Activated T-helper 17 cell treated with anti-CD3 and anti-CD28 coated beads, Interleukin-2, amount 50 U/mL, for 72 hours (primary cell): ENCODE measurements around the gene REST. TPM values are rescaled to one million over a fixed set of nuclear protein-coding genes. Genes with fewer than 3 reads are reported as not detected.
"Not testable (repeated sequence)": the region's sequence is repeated elsewhere in the genome, so short reads cannot be mapped to it uniquely, and the experiment has no call there.

Experiments
- ATAC-seq: fragments of 150-1000 bp; cut with Tn5 transposase; replicated peaks from 2 replicates; pipeline ENCODE4 v1.10.0; 2021; ENCODE audit warnings: mild to moderate bottlenecking, moderate library complexity
- H3K27ac Mint-ChIP-seq: one replicate; pipeline ENCODE4 v1.8.0; 2022; ENCODE audit warnings: mixed read lengths
- H3K27me3 Mint-ChIP-seq: one replicate; pipeline ENCODE4 v1.8.0; 2022; ENCODE audit warnings: mixed read lengths
- H3K36me3 Mint-ChIP-seq: one replicate; pipeline ENCODE4 v1.8.0; 2022; ENCODE audit warnings: low read depth, mild to moderate bottlenecking, mixed read lengths
- H3K4me1 Mint-ChIP-seq: one replicate; pipeline ENCODE4 v1.8.0; 2022; ENCODE audit warnings: mixed read lengths
- H3K4me3 Mint-ChIP-seq: one replicate; pipeline ENCODE4 v1.8.0; 2022; ENCODE audit warnings: mild to moderate bottlenecking, mixed read lengths
- H3K9me3 Mint-ChIP-seq: one replicate; pipeline ENCODE4 v1.8.0; 2022; ENCODE audit warnings: mixed read lengths
- total RNA-seq, 2 donors: library from RNA; stranded (reverse); gene quantifications; one replicate each; pipeline ENCODE4 v1.2.3, GENCODE V29; 2022

REST gene
- total RNA-seq, 2 donors from 2014 or later: 39.5 to 51.8 TPM

DNA sequence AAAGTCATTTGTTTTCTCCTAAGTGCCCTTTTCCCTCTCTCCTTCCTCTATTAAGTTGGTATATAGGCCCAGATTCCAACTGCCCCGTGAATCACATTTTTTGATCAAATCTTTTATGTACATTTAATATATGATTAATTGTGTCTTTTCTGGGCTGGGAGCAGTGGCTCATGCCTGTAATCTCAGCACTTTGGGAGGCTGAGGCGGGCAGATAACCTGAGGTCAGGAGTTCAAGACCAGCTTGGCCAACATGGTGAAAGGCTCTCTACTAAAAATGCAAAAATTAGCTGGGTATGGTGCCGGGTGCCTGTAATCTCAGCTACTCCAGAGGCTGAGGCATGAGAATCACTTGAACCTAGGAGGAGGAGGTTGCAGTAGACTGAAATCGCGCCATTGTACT, 7.5 kb upstream of the REST start:
- ATAC-seq, H3K4me1 Mint-ChIP-seq, H3K27me3 Mint-ChIP-seq, H3K9me3 Mint-ChIP-seq, H3K4me3 Mint-ChIP-seq, H3K36me3 Mint-ChIP-seq, H3K27ac Mint-ChIP-seq: not testable (repeated sequence)

DNA sequence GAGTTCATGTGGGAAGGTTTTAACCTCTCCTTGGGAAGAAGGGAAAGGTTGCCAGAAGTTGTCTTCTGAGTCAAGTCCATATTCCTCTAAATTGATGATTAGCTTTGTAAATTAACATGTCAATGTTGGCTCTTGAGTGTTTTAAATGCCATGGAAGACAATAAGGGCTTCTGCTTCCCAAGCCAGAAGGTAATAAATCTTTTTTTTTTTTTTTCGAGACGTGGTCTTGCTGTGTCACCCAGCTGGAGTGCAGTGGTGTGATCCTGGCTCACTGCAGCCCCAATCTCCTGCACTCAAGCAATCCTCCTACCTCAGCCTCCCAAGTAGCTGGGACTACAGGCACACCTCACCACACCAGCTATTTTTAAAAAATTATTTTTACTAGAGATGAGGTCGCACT, 5.0 kb upstream of the REST start:
- Mint-ChIP-seq H3K4me3 (no peak overlapping the region), H3K9me3 (no peaks in the 10 kb centered on the region), H3K27me3 (no peaks in the 10 kb centered on the region), H3K27ac (no peak overlapping the region), H3K4me1 (peaks cover 7% of the 10 kb centered on the region), H3K36me3 (peaks cover 5% of the 10 kb centered on the region)
- no peak for ATAC-seq

DNA sequence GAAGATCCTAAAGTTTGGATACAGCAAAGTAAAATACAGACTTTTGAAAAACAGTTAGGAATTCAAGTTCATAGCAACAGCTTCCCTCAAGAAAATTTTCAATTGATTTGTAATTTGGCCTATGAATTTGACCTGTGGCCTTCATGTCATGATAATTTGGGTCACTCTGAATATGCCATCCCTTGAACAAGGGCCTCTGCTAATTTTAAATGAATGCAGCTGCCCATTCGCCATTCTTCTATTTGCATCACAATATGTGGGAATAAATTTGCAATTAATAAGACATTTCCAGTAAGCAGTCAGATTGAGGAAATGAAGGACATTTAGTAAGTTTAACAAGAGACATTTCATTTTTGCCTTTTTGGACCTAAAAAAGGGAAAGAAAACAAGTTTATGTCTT, 1.9 kb upstream of the REST start:
- Mint-ChIP-seq H3K4me3 (no peak overlapping the region), H3K36me3 (peaks cover 19% of the 10 kb centered on the region), H3K27me3 (no peaks in the 10 kb centered on the region), H3K4me1 (peaks cover 12% of the 10 kb centered on the region), H3K27ac (no peak overlapping the region), H3K9me3 (no peaks in the 10 kb centered on the region)
- no peak for ATAC-seq

DNA sequence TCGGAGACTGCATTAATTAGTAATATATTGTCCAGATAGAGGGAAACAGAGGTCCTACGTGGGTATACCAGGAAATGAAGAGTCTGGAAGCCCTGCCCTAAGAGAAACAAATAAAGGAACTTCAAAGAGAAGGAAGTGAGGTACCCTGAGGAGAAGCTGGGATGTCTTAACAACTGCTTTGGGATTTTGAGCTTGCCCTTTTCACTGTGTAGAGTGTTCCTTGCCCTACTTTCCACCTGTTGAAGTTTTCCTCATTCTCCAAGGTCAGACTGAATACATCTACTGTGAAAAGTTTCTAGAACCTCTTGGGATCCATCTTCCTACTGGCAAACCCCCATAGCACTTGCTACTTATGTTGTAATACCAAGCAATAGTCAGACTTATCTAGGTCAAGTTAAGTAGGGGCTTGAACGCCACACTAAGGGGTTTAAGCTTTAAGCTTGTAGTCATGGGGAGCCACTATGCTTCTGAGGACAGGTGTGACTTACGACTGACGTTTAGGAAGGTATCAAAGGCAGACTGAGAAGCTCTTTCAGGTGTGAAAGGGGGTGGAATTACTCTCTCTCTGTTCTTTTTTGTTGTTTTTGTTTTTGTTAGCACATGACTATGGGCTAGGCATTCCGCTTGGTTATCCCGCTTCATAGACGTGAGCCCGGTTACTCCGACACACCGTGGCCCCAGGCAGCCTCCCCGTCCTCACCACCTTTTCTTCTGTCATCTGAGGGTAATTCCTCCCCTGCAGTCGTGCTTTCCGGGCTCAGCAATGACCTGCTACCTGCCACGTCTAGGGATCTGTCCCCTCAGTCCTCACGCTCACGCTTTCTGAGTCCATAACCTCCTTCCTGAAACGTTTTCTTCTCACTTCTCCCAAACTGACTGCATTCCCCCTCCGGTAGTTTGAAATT, 959 bp upstream of the REST start:
- Mint-ChIP-seq H3K27ac (peak overlapping the region; percentile 86), H3K9me3 (no peaks in the 10 kb centered on the region), H3K27me3 (no peaks in the 10 kb centered on the region), H3K36me3 (peaks cover 28% of the 10 kb centered on the region), H3K4me1 (peaks cover 20% of the 10 kb centered on the region), H3K4me3 (peak overlapping the region; percentile 88)
- no peak for ATAC-seq

DNA sequence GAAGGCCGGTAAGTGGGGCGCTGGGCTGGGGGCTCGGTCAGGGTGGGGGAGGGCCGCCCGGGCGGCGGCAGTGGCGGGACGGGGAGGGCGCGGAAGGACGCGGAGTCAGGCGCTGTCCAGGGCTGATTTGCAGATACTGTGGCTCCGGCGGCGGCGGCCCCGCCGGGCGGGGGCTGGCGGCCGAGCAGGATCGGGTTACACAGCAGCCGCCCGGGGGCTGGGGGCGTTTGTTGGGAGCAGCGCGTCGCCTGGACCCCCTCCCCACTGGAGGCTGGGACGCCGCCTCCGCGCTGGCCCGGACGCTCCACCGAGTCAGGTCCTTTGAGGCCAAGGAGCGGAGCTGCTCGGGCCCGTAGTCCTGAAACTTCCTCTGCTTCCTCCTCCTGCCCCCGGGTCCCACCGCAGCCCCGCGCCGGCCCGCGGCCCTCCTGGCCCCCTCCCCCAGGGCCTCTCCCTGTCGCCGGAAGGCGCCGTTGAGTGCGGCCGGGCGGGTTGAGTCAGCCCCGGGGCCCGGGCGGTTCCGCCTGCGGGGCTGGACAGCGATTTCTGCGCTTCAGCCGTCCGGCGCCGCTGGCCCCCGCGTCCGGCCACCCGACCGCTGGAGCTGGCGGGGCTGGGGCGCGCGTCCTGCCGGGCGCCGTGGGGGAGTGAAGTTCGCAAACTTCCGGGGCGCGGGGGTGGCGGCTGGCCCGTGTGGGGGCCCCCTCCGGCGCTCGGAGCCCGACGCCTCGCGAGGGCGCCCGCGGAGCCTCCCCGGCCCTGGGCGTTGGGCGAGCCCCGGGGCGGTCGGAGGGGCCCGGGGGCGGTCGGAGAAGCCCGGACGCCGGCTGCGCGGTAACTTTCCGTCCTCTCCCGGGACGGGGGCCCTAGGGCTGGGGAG, 746 bp downstream of the REST start:
- Mint-ChIP-seq H3K27me3 (no peaks in the 10 kb centered on the region), H3K9me3 (no peaks in the 10 kb centered on the region), H3K36me3 (peaks cover 41% of the 10 kb centered on the region), H3K27ac (peak overlapping the region; percentile 94), H3K4me3 (peak overlapping the region; percentile 98), H3K4me1 (peaks cover 23% of the 10 kb centered on the region)
- peak; percentile 67 for ATAC-seq

DNA sequence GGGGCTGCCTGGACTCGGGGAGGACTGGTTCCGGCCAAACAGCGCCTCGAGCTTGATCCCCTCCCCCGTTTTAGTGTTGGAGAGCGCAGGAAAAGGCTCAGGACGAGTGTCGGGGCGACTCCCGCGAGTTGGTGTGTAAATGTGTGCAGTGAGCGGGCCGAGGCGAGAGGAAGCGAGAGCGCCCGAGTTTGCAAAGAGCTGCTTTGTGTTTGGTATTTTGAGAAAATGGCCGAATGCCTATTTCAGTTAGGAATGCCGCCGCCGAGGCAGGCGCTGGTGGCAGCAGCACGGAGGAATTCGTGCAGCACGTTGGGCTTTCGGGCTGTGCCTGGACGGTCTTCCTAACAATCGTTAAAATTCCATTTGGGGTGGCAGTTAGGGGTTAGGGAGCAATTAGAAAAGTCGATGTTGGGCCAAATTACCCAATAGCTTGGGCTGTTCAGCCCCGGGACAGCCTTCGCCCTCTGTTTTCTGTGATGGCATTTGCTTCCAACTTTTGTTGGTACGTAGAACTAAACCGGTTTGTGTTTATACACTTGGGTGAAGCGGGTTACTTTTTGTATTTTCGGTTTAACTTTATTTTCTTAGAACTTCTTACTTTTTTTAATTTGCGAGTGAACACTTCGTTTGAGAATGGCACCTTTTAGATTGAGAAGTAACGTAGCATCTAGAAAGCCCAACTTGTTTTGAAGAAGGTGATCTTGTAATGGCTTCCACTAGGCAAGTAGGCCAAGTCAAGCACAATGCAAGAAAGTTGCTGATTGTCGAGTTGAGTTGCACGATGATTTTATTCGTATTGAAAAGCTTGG, 1.6 kb downstream of the REST start:
- H3K27me3 Mint-ChIP-seq: no peaks in the 10 kb centered on the region
- peaks cover 46% of the 10 kb centered on the region for H3K36me3 Mint-ChIP-seq
- H3K4me3 Mint-ChIP-seq: peak overlapping the region; percentile 98
- H3K27ac Mint-ChIP-seq: peak overlapping the region; percentile 94
- peaks cover 25% of the 10 kb centered on the region for H3K4me1 Mint-ChIP-seq
- peak; percentile 36 for ATAC-seq
- no peaks in the 10 kb centered on the region for H3K9me3 Mint-ChIP-seq

DNA sequence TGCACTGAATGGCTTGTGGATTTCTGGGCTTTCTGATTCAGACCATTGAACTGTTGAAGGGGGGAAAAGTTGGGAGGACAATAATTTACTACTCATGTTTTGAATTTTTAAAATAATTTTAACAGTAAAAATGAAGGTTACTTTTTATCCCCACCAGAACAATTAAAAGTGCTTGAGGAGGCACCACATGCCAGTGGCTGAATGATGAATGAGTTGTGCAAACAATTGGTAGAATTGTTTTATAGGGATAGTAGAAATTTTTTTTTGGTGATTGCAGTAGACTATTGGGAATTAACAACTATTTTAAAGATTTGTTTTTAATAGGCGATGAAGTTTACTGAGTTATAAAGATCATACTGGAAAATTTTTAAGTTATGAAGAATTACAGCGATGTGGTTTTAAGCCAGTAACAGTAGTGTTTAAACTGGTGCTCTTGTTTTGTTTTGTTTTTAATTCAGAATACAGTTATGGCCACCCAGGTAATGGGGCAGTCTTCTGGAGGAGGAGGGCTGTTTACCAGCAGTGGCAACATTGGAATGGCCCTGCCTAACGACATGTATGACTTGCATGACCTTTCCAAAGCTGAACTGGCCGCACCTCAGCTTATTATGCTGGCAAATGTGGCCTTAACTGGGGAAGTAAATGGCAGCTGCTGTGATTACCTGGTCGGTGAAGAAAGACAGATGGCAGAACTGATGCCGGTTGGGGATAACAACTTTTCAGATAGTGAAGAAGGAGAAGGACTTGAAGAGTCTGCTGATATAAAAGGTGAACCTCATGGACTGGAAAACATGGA, 2.7 kb downstream of the REST start:
- H3K4me1 Mint-ChIP-seq: peaks cover 25% of the 10 kb centered on the region
- H3K4me3 Mint-ChIP-seq: peak overlapping the region; percentile 98
- no peak for ATAC-seq
- peaks cover 57% of the 10 kb centered on the region for H3K36me3 Mint-ChIP-seq
- no peaks in the 10 kb centered on the region for H3K27me3 Mint-ChIP-seq
- peak overlapping the region; percentile 94 for H3K27ac Mint-ChIP-seq
- H3K9me3 Mint-ChIP-seq: no peaks in the 10 kb centered on the region

DNA sequence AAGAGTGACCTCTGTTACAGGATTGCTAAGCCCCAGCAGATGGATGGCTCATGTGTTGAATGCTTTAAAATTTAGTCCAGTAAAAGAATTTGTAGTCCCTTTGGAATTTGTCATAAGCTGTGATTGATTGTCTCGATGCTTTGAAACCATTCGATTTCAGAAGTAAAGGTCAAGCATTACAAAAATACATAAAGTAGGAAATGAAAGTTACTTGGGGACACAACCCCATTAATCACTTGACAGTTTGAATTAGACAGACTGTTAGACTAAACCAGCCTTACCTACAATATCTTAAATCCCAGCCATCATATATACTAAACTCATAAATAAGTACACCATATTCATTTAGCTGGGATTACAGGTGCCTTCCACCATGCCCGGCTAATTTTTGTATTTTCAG, 6.6 kb downstream of the REST start:
- H3K36me3 Mint-ChIP-seq: peaks cover 76% of the 10 kb centered on the region
- no peak for ATAC-seq
- H3K4me1 Mint-ChIP-seq: peaks cover 28% of the 10 kb centered on the region
- H3K9me3 Mint-ChIP-seq: no peaks in the 10 kb centered on the region
- H3K4me3 Mint-ChIP-seq: peak overlapping the region; percentile 26
- no peaks in the 10 kb centered on the region for H3K27me3 Mint-ChIP-seq
- H3K27ac Mint-ChIP-seq: no peak overlapping the region

DNA sequence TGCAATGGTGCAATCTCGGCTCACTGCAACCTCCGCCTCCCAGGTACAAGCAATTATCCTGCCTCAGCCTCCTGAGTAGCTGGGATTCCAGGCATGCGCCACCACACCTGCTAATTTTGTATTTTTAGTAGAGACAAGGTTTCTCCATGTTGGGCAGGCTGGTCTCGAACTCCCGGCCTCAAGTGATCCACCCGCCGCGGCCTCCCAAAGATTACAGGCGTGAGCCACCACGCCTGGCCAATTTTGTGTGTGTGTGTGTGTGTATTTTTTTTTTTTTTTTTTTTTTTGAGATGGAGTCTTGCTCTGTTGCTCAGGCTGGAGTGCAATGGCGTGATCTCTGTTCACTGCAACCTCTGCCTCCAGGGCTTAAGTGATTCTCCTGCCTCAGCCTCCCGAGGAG, 7.3 kb downstream of the REST start:
- ATAC-seq, H3K27me3 Mint-ChIP-seq, H3K9me3 Mint-ChIP-seq, H3K27ac Mint-ChIP-seq, H3K4me3 Mint-ChIP-seq: not testable (repeated sequence)
- peaks cover 76% of the 10 kb centered on the region for H3K36me3 Mint-ChIP-seq
- peaks cover 28% of the 10 kb centered on the region for H3K4me1 Mint-ChIP-seq

DNA sequence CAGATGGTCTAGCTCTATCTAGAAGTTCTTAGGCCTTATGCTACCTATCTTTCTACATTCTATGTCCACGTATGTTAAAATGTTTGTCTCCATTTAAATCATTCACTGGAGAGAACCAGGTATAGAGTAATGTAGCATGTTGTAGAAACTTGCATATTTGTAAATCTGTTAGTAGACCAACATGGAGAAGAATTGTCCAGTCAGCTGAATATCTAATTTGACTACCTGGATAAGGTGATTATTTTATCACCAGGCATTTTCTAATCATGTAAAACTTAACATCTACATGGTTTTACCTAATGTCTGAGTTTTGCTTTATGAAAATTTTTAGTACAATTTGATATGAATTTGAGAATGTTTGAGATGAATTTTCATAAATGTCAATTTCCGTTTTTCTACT, 19.5 kb downstream of the REST start:
- Mint-ChIP-seq H3K36me3 (peaks cover 87% of the 10 kb centered on the region), H3K27ac (no peak overlapping the region), H3K9me3 (no peaks in the 10 kb centered on the region), H3K4me3 (no peak overlapping the region), H3K27me3 (no peaks in the 10 kb centered on the region), H3K4me1 (peaks cover 4% of the 10 kb centered on the region)
- ATAC-seq: no peak

DNA sequence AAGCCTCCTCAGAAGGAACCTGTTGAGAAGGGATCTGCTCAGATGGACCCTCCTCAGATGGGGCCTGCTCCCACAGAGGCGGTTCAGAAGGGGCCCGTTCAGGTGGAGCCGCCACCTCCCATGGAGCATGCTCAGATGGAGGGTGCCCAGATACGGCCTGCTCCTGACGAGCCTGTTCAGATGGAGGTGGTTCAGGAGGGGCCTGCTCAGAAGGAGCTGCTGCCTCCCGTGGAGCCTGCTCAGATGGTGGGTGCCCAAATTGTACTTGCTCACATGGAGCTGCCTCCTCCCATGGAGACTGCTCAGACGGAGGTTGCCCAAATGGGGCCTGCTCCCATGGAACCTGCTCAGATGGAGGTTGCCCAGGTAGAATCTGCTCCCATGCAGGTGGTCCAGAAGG, 22.9 kb downstream of the REST start:
- peaks cover 91% of the 10 kb centered on the region for H3K36me3 Mint-ChIP-seq
- ATAC-seq: no peak
- peak overlapping the region; percentile 10 for H3K27ac Mint-ChIP-seq
- no peaks in the 10 kb centered on the region for H3K9me3 Mint-ChIP-seq
- no peaks in the 10 kb centered on the region for H3K27me3 Mint-ChIP-seq
- peaks cover 4% of the 10 kb centered on the region for H3K4me1 Mint-ChIP-seq
- no peak overlapping the region for H3K4me3 Mint-ChIP-seq

DNA sequence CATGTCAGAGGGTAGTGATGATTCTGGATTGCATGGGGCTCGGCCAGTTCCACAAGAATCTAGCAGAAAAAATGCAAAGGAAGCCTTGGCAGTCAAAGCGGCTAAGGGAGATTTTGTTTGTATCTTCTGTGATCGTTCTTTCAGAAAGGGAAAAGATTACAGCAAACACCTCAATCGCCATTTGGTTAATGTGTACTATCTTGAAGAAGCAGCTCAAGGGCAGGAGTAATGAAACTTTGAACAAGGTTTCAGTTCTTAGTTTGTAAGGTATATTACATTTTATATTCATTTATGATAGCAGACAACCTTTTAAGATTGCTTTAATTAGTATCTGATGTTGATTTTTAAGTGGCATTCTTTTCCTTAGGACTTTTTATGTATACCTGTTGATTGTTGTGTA, 24.2 kb downstream of the REST start:
- H3K36me3 Mint-ChIP-seq: peaks cover 88% of the 10 kb centered on the region
- no peak for ATAC-seq
- no peak overlapping the region for H3K4me3 Mint-ChIP-seq
- H3K9me3 Mint-ChIP-seq: no peaks in the 10 kb centered on the region
- peak overlapping the region; percentile 22 for H3K27ac Mint-ChIP-seq
- no peaks in the 10 kb centered on the region for H3K27me3 Mint-ChIP-seq
- H3K4me1 Mint-ChIP-seq: peaks cover 4% of the 10 kb centered on the region

DNA sequence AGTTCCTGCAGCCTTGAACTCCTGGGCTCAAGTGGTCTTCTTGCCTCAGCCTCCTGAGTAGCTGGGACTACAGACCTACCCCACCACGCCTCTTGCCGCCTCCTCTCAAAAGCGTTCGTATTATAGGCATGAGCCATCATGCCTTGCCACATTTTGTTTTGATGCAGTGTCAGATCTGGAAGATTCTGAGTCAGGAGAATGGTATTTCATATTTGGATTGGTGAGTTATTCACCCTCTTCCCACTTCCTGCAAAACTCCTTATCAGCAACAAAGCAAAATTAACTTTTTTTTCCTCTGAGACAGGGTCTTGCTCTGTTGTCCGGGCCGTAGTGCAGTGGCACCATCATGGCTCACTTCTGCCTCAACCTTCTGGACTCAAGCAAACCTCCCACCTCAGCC, 29.6 kb downstream of the REST start:
- Mint-ChIP-seq H3K4me1 (peaks cover 5% of the 10 kb centered on the region), H3K36me3 (peaks cover 58% of the 10 kb centered on the region), H3K27me3 (no peaks in the 10 kb centered on the region), H3K9me3 (no peaks in the 10 kb centered on the region), H3K27ac (peak overlapping the region; percentile 4), H3K4me3 (no peak overlapping the region)
- ATAC-seq: peak; percentile 16
